CD8-positive, alpha-beta memory T cell (primary cell): ENCODE results near the gene TNNT3. TPM values are rescaled to one million over a fixed set of nuclear protein-coding genes. Genes with fewer than 3 reads are reported as not detected.

Source experiments
- CTCF ChIA-PET: fragments of 350-600 bp; sonication (Branson Sonifier 250); formaldehyde crosslinking; loops from one replicate; lab custom pipeline; 2021; ENCODE audit warnings: antibody characterized with exemption; lab: Charles Lee
- POLR2A ChIA-PET: fragments of 350-600 bp; sonication (Branson Sonifier 250); formaldehyde crosslinking; loops from one replicate; lab custom pipeline; 2021; ENCODE audit warnings: antibody characterized with exemption; lab: Charles Lee
- DNase-seq, 5 donors: peaks; one replicate each; pipeline versions ENCODE4 v3.0.0 to v3.0.0-alpha.2; 2020 to 2022; ENCODE audit warnings: mixed read lengths in 1 of 5
- H3K27ac ChIP-seq: one replicate; pipeline ENCODE4 v1.7.0; 2013; ENCODE audit warnings: low read depth, mild to moderate bottlenecking, low read length, moderate library complexity
- H3K27me3 ChIP-seq: 2 replicates; pipeline ENCODE4 v1.7.0; 2013; ENCODE audit warnings: low read length, mild to moderate bottlenecking; ENCODE audit not compliant: insufficient read depth, poor library complexity, severe bottlenecking
- H3K36me3 ChIP-seq: 2 replicates; pipeline ENCODE4 v1.7.0; 2013; ENCODE audit warnings: mild to moderate bottlenecking, low read length, moderate library complexity; ENCODE audit not compliant: insufficient read depth
- H3K4me1 ChIP-seq: 2 replicates; pipeline ENCODE4 v1.7.0; 2013; ENCODE audit warnings: mild to moderate bottlenecking, low read length, moderate library complexity; ENCODE audit not compliant: insufficient read depth
- H3K4me3 ChIP-seq: 2 replicates; pipeline ENCODE4 v1.7.0; 2013; ENCODE audit warnings: mild to moderate bottlenecking, low read length
- H3K9me3 ChIP-seq: 2 replicates; pipeline ENCODE4 v1.7.0; 2013; ENCODE audit warnings: mild to moderate bottlenecking, low read length
- H3K27ac Mint-ChIP-seq, 8 donors: one replicate each; pipeline ENCODE4 v1.8.0; 2020 to 2021; ENCODE audit warnings: mixed read lengths in 8 of 8, mild to moderate bottlenecking in 6 of 8, inconsistent platforms in 3 of 8, moderate library complexity in 3 of 8
- H3K27me3 Mint-ChIP-seq, 2 donors: one replicate each; pipeline ENCODE4 v1.8.0; 2020 to 2021; ENCODE audit warnings: mixed read lengths in 2 of 2, mild to moderate bottlenecking in 1 of 2, moderate library complexity in 1 of 2
- H3K36me3 Mint-ChIP-seq, 3 donors: one replicate each; pipeline ENCODE4 v1.8.0; 2020 to 2021; ENCODE audit warnings: mixed read lengths in 3 of 3, inconsistent platforms in 1 of 3, mild to moderate bottlenecking in 1 of 3
- H3K4me1 Mint-ChIP-seq, 3 donors: one replicate each; pipeline ENCODE4 v1.8.0; 2020 to 2021; ENCODE audit warnings: mixed read lengths in 3 of 3, inconsistent platforms in 1 of 3, mild to moderate bottlenecking in 1 of 3
- H3K4me3 Mint-ChIP-seq, 7 donors: one replicate each; pipeline ENCODE4 v1.8.0; 2020 to 2021; ENCODE audit warnings: mixed read lengths in 7 of 7, mild to moderate bottlenecking in 6 of 7, moderate library complexity in 4 of 7, inconsistent platforms in 2 of 7
- H3K9me3 Mint-ChIP-seq, 5 donors: one replicate each; pipeline ENCODE4 v1.8.0; 2020 to 2022; ENCODE audit warnings: mixed read lengths in 5 of 5, mild to moderate bottlenecking in 3 of 5, moderate library complexity in 2 of 5, inconsistent platforms in 1 of 5
- polyA plus RNA-seq: library from polyadenylated mRNA; unstranded; fragments of 300-500 nt; fragmentation: Illumina TruSeq; gene quantifications from one replicate; pipeline ENCODE4 v1.2.3, GENCODE V29; 2021
- total RNA-seq, 2 experiments: library from RNA; stranded (reverse); gene quantifications; one replicate each; pipeline ENCODE4 v1.2.3, GENCODE V29; 2021

TNNT3 gene
- total and polyA plus RNA-seq, 3 experiments from 2014 or later, result 1.4 to 1.6 TPM; not detected in 1

- Mint-ChIP-seq H3K27ac (no peak overlapping the region), H3K4me1 (peaks cover 5 to 12% (median 11%) of the 10 kb centered on the region in 3 donors), H3K9me3 (no peaks in the 10 kb centered on the region), H3K27me3 (peaks cover 11% of the 10 kb centered on the region in 2 donors), H3K4me3 (no peak overlapping the region), H3K36me3 (no peaks in the 10 kb centered on the region)
- H3K4me1 ChIP-seq, result no peaks in the 10 kb centered on the region
- H3K27me3 ChIP-seq, result no peaks in the 10 kb centered on the region
- H3K4me3 ChIP-seq, result no peak overlapping the region
- POLR2A ChIA-PET, result interaction anchor here (1.1 kb wide), 1 partner anchor 36 kb away, joined by 3 read pairs; the partner anchor contains the start of gene PRR33
- no peak overlapping the region for H3K27ac ChIP-seq
- no peaks in the 10 kb centered on the region for H3K9me3 ChIP-seq
- no peaks in the 10 kb centered on the region for H3K36me3 ChIP-seq
- DNase-seq, result no peak
- CTCF ChIA-PET, result no interaction called here
These were observed 7.7 kb downstream of the TNNT3 start for GRCh38 chr11:1927026-1927847.

GRCh38 chr11:1927848-1928469, 8.5 kb downstream of the TNNT3 start:
- no peak overlapping the region for H3K27ac ChIP-seq
- Mint-ChIP-seq H3K36me3 (no peaks in the 10 kb centered on the region), H3K27me3 (peaks cover 8 to 11% of the 10 kb centered on the region in 2 donors), H3K4me3 (no peak overlapping the region), H3K27ac (no peak overlapping the region), H3K4me1 (peaks cover 5 to 9% (median 8%) of the 10 kb centered on the region in 3 donors), H3K9me3 (no peaks in the 10 kb centered on the region)
- H3K4me3 ChIP-seq, result no peak overlapping the region
- no peaks in the 10 kb centered on the region for H3K27me3 ChIP-seq
- H3K36me3 ChIP-seq, result no peaks in the 10 kb centered on the region
- ChIA-PET POLR2A (interaction anchor here (1.1 kb wide), 1 partner anchor 37 kb away, joined by 3 read pairs; the partner anchor contains the start of gene PRR33), CTCF (no interaction called here)
- H3K9me3 ChIP-seq, result no peaks in the 10 kb centered on the region
- DNase-seq, result no peak
- H3K4me1 ChIP-seq, result no peaks in the 10 kb centered on the region

DNA sequence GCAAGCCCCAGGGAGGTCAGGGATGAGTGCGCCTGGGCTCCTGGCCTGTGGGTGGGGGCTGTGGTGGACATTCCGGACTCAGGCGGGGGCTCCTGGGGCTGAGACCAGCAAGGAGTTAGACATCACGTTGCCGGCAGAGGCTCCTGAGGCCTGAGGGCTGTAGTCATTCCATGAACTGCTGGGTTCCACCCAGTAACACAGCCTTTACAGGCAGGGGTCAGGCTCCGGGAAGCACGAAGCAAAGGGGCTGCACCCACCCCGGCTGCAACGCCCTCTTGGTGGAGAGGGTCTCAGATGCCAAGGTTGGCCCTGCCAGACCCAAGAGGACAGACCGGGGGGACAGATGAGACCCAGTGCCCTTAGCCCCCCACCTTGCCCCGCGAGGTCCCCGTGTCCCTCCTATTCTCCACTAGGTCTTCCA, 9.0 kb downstream of the TNNT3 start:
- Mint-ChIP-seq H3K9me3 (peaks cover 0 to under 1% (median 0%) of the 10 kb centered on the region in 5 donors), H3K4me1 (peaks cover 5 to 8% (median 8%) of the 10 kb centered on the region in 3 donors), H3K27ac (no peak overlapping the region), H3K27me3 (peaks cover 11 to 12% of the 10 kb centered on the region in 2 donors), H3K4me3 (peak overlapping the region in 1 of 7 donors; percentile 40), H3K36me3 (no peaks in the 10 kb centered on the region)
- POLR2A ChIA-PET, result no interaction called here
- Histone ChIP-seq H3K4me3 (no peak overlapping the region), H3K36me3 (no peaks in the 10 kb centered on the region), H3K27me3 (no peaks in the 10 kb centered on the region), H3K27ac (no peak overlapping the region), H3K9me3 (no peaks in the 10 kb centered on the region), H3K4me1 (no peaks in the 10 kb centered on the region)
- peak in 1 of 5 donors; percentile 42 for DNase-seq
- CTCF ChIA-PET, result no interaction called here

- Mint-ChIP-seq H3K9me3 (peaks cover 0 to 1% (median 0%) of the 10 kb centered on the region in 5 donors), H3K4me3 (no peak overlapping the region), H3K27ac (no peak overlapping the region), H3K36me3 (no peaks in the 10 kb centered on the region), H3K4me1 (peaks cover 4 to 5% (median 4%) of the 10 kb centered on the region in 3 donors), H3K27me3 (peaks cover 9 to 10% of the 10 kb centered on the region in 2 donors)
- ChIA-PET CTCF (no interaction called here), POLR2A (interaction anchor here (1.1 kb wide), 1 partner anchor 12 kb away, joined by 3 read pairs; no protein-coding TSS in a partner anchor)
- Histone ChIP-seq H3K27me3 (no peaks in the 10 kb centered on the region), H3K36me3 (no peaks in the 10 kb centered on the region), H3K9me3 (no peaks in the 10 kb centered on the region), H3K27ac (no peak overlapping the region), H3K4me3 (no peak overlapping the region), H3K4me1 (no peaks in the 10 kb centered on the region)
- peak in 1 of 5 donors; percentile 43 for DNase-seq
These were observed 9.5 kb downstream of the TNNT3 start for GRCh38 chr11:1928891-1929541.

- Histone ChIP-seq H3K4me1 (no peaks in the 10 kb centered on the region), H3K27me3 (no peaks in the 10 kb centered on the region), H3K4me3 (no peak overlapping the region), H3K36me3 (no peaks in the 10 kb centered on the region), H3K9me3 (no peaks in the 10 kb centered on the region), H3K27ac (no peak overlapping the region)
- CTCF ChIA-PET, result interaction anchor here (0.9 kb wide), 1 partner anchor 47 kb away, joined by 3 read pairs; no protein-coding TSS in a partner anchor
- peaks cover 0 to 1% (median 0%) of the 10 kb centered on the region in 5 donors for H3K9me3 Mint-ChIP-seq
- H3K36me3 Mint-ChIP-seq, result peaks cover 0 to 2% (median 0%) of the 10 kb centered on the region in 3 donors
- POLR2A ChIA-PET, result interaction anchor here (1.1 kb wide), 1 partner anchor 13 kb away, joined by 3 read pairs; no protein-coding TSS in a partner anchor
- peaks cover 9 to 10% of the 10 kb centered on the region in 2 donors for H3K27me3 Mint-ChIP-seq
- peak in 1 of 5 donors; percentile 36 for DNase-seq
- H3K4me1 Mint-ChIP-seq, result peaks cover 4 to 5% (median 4%) of the 10 kb centered on the region in 3 donors
- H3K27ac Mint-ChIP-seq, result peak overlapping the region in 1 of 8 donors; percentile 66
- H3K4me3 Mint-ChIP-seq, result no peak overlapping the region
These were observed 10.3 kb downstream of the TNNT3 start for GRCh38 chr11:1929621-1930461.

- Mint-ChIP-seq H3K36me3 (peaks cover 0 to 2% (median 0%) of the 10 kb centered on the region in 3 donors), H3K27ac (no peak overlapping the region), H3K9me3 (peaks cover 0 to 1% (median 0%) of the 10 kb centered on the region in 5 donors), H3K4me3 (no peak overlapping the region), H3K4me1 (peaks cover 4 to 5% (median 4%) of the 10 kb centered on the region in 3 donors), H3K27me3 (peaks cover 9 to 10% of the 10 kb centered on the region in 2 donors)
- Histone ChIP-seq H3K27me3 (no peaks in the 10 kb centered on the region), H3K36me3 (no peaks in the 10 kb centered on the region), H3K27ac (no peak overlapping the region), H3K9me3 (no peaks in the 10 kb centered on the region), H3K4me3 (no peak overlapping the region), H3K4me1 (no peaks in the 10 kb centered on the region)
- DNase-seq, result no peak
- ChIA-PET POLR2A (interaction anchor here (1.1 kb wide), 1 partner anchor 13 kb away, joined by 3 read pairs; no protein-coding TSS in a partner anchor), CTCF (interaction anchor here (0.9 kb wide), 1 partner anchor 48 kb away, joined by 3 read pairs; no protein-coding TSS in a partner anchor)
These were observed 10.9 kb downstream of the TNNT3 start for GRCh38 chr11:1930462-1930830.
